Skeletal muscle satellite cell (primary cell): ENCODE measurements around the gene OR8H3. TPM values are rescaled to one million over a fixed set of nuclear protein-coding genes. Genes with fewer than 3 reads are reported as not detected.

Experiments
- small RNA-seq: library from RNA; depleted of rRNA; stranded (forward); fragments of <200 nt; gene quantifications from one replicate; pipeline ENCODE3, GENCODE V24; 2012

The OR8H3 gene

Small RNA genes within 50 kb of the gene (small RNA-seq; reads per million reads assigned to genes)
- gene OR8I4P = not detected
